GM18861 (cell line): ENCODE results near the gene TERT.
"Not testable (repeated sequence)": the region's sequence is repeated elsewhere in the genome, so short reads cannot be mapped to it uniquely, and the experiment has no call there.

Experiments used
- ATAC-seq: cut with Tn5 transposase; IDR thresholded peaks from one replicate; pipeline ENCODE4 v1.9.1; 2021; ENCODE audit not compliant: unreplicated experiment

Gene TERT

DNA sequence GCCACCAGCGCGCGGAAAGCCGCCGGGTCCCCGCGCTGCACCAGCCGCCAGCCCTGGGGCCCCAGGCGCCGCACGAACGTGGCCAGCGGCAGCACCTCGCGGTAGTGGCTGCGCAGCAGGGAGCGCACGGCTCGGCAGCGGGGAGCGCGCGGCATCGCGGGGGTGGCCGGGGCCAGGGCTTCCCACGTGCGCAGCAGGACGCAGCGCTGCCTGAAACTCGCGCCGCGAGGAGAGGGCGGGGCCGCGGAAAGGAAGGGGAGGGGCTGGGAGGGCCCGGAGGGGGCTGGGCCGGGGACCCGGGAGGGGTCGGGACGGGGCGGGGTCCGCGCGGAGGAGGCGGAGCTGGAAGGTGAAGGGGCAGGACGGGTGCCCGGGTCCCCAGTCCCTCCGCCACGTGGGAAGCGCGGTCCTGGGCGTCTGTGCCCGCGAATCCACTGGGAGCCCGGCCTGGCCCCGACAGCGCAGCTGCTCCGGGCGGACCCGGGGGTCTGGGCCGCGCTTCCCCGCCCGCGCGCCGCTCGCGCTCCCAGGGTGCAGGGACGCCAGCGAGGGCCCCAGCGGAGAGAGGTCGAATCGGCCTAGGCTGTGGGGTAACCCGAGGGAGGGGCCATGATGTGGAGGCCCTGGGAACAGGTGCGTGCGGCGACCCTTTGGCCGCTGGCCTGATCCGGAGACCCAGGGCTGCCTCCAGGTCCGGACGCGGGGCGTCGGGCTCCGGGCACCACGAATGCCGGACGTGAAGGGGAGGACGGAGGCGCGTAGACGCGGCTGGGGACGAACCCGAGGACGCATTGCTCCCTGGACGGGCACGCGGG is at the start of gene TERT:
TERT (minus strand) TSS at position 234 of the 815 bp plus-strand sequence; CDS start at position 155, 79 bp downstream.
- ATAC-seq = no peak

DNA sequence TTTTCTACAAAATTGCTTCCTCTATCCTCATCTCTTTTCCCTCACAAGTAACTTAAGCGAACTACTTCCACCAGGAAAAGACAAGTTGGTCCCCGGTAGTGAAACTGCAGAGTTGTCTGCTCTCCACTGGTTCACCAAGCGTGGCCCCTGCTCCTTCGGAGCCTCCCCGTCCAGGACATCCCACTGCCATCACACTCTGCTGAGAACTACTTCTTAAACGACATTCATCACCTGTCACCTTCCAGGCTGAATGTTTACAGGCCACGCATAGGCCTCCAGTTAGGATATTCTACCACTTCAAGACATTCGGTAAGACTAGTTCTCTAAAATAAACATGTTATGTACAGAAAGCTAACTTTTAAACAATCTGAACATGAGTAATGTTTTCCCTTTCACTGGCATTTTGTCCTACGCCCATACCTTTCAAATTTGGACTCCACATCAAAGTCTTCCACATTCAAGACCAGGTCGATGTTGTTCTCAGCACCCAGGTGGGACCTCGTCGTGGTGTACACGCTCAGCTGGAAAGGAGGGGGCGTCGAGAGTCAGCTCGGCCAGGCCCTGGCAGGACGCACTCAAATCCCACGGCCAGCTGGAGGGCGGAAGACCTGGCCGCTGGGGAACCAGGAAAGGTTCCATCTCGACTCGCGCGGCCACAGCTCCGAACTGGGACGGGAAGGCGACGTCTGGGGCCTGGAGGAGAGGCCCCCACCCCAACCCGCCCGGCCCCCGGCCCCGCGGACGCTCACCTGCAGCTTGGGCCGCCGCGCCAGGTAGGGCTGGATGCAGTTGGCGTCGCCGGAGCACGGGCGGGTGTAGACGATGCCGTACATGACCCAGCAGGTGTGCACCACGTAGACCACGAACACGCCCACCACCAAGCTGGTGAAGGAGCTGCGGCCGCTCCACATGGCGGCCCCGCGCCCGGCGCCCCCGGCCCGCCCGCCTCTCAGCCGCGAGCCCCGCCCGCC is 49.3 kb upstream of the TERT start:
- no peak for ATAC-seq

DNA sequence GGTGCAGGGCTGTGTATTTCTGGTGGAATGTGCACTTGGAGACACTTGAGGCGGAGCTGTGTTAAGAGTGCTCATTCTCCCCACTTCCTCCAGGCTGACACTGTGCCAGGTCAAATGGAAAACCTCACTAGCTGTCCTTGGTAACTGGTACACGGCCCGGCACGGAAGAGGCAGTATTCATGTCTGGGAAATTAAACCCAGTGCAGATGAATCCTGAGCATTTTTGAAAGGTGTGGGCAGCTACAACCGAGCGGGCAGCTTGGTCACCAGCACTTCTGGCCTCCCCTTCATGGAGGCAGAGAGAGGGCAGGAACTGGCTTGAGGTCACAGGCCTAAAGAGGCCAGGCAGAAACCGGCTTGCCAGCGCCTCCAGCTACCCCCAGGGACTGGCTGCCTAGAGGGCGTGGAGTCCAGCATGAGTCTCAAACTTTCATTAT is 48.5 kb upstream of the TERT start:
- ATAC-seq = no peak

DNA sequence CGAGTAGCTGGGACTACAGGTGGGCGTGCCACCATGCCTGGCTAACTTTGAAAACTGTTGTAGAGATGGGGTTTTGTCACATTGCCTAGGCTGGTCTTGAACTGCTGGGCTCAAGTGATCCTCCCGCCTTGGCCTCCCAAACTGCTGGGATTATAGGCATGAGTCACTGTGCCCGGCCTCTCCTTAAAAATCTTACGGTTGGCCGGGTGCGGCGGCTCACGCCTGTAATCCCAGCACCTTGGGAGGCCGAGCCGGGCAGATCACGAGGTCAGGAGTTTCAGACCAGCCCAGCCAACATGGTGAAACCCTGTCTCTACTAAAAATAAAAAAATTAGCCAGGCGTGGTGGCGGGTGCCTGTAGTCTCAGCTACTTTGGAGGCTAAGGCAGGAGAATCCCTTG is 47.8 kb upstream of the TERT start:
- ATAC-seq = not testable (repeated sequence)

DNA sequence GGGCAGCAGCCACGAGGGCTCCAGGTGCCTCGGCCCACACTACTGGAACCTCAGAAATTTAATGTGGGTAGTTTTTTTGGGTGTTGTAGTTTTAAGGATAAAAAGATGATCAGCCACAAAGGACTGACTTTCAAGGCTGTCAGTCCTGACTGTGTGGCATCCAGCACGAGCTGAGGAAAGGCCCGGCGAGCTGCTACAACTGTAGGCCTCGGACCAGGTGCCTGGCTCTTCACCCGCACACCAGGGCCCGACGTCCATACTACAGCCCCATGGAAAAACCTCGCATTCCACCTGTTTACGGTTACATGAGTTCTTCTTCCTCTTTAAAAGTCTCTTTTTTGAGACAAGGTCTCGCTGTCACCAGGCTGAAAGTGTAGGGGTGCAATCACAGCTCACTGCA is 47.4 kb upstream of the TERT start:
- no peak for ATAC-seq

DNA sequence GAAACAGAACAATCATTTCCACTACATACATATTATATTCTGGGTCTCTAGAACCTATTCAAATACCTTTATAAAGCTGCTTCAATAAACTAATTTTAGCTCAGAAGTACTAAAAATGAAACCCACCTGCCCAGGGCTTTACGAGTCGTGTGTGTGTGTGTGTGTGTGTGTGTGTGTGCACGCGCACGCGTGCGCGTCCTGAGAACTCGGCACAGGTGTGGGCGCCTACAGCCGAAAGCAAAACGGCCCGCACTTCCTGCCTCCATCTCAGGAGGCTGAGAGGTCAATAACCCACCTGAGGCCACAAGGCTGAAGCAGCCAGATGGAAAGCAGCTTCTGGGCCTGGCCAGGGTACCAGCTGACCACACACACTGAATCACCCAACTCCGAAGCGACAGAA is 47.0 kb upstream of the TERT start:
- no peak for ATAC-seq

DNA sequence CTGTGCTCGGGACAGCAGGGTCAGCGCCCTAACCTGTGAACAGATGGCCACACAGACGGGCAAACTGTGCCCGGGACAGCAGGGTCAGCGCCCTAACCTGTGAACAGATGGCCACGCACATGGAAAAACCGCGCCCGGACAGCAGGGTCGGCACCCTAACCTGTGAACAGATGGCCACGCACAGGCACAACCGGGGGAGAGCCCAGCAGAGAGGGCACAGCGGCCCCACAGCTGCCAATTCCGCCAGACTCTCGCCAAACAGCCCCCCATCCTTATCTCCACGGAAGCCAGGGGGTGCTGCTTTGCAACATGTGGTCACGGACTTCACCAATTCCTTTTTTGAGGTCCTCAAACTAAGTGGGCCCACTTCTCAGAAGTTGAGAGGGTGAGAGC is 44.9 kb upstream of the TERT start:
- not testable (repeated sequence) for ATAC-seq

DNA sequence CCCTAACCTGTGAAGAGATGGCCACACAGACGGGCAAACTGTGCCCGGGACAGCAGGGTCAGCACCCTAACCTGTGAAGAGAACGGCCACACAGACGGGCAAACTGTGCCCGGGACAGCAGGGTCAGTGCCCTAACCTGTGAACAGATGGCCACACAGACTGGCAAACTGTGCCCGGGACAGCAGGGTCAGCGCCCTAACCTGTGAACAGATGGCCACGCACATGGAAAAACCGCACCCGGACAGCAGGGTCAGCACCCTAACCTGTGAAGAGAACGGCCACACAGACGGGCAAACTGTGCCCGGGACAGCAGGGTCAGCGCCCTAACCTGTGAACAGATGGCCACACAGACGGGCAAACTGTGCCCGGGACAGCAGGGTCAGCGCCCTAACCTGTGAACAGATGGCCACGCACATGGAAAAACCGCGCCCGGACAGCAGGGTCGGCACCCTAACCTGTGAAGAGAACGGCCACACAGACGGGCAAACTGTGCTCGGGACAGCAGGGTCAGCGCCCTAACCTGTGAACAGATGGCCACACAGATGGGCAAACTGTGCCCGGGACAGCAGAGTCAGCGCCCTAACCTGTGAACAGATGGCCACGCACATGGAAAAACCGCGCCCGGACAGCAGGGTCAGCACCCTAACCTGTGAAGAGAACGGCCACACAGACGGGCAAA is 44.4 kb upstream of the TERT start:
- not testable (repeated sequence) for ATAC-seq

DNA sequence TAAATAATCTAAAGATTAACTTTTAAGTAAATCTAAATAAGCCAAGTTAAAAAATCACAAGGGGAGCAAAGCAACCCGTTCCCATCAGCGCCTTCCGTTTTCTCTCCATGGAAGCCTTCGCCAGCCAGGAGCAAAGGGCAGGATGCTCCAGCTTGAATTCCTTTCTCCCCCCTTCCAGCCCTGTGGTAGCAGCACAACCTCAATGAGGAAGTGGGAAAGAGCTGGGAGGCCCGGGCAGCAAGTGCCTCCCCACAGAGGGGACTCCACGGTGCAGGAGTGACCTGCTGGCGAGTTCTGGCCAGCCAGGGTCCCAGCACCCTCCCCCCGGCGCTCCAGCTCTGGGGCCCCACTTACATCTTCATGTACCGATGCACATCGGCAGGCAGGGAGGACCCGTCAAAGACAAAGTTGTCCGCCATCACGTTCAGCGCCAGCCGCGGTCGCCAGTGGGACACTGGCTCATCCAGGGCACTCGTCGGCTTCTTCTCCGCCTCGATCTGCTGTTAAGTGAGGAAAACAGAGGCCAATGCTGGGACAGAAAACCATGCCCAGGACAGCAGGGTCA is 43.7 kb upstream of the TERT start:
- no peak for ATAC-seq

DNA sequence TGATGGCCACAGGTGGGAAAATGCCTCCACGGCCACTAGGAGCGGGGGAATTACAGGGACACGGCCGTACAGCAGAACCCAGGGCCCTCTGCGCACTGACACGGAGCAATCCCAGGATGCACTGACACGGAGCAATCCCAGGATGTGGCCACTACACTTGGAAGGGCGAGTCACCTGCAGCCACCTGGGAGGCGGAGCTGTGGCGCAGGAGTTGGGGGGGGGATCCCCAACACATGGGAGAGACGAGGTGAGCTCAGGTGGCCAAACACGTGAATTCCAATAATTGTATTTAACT is 43.3 kb upstream of the TERT start:
- ATAC-seq = no peak

DNA sequence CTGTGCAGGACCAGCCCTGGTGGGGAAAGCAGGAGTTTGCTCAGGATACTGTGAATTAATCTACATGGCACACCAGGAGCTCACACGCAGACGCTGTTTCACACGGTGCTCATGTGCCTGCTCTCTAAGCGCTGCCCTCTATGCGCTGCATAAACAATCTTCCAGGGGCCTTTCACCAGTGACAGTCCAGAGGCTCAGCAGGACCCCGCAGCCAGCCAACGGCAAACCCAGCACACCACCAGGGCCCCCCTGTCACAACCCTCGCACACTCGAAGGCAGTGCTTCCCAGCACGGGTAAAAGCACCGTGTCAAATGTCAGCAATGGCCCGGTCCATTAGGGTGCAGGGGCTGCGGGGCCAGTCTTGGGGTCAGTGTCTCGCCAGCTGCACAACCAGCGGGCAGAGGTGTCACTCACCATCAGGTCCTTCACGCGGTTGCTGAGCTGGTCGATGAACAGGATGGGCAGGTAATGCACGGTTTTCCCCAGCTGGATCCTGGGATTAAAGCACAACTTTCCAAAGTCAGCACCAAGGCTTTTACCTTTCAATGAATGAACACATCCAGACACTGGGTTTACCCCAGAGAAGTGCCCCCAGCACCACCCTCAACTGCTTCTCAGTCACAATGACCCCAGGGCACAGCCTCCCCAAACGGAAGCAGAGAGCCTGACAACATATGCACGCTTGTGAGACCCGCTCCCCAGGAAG is 42.8 kb upstream of the TERT start:
- ATAC-seq = no peak

DNA sequence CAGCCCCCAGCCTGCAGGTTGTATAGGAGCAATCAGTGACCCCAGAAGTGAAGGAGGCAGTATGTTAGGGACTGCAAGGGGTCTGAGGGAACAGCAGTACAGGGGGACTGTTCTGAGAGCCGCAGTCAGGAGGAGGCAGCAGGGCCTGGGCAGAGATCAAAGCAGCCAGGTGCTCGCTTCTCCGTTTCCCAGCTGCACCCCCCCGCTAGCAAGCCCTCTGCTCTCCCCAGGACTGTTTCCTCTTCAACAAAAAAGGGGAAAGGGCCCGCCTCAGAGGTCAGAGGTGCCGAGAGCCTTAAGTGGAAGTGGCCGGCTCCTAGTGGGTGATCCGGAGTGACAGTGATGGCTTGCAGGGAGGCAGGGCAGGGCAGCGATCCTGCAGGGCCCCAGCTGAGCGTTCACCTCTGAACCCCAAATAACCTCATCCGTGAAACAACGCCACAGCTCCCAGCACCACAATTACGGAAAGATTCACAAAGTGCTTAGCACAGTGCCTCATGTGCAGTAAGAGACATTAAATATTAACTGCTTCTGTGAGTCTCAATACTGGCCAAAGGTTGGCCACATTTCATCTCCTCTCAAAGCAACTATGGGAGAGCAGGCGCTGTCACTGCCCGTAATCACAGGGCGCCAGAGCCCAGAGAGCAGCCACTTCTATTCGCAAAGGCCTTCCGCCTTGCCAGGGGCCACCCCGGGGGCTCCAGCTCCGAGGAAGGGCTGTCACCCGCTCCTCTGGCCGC is 42.1 kb upstream of the TERT start:
- ATAC-seq = no peak

DNA sequence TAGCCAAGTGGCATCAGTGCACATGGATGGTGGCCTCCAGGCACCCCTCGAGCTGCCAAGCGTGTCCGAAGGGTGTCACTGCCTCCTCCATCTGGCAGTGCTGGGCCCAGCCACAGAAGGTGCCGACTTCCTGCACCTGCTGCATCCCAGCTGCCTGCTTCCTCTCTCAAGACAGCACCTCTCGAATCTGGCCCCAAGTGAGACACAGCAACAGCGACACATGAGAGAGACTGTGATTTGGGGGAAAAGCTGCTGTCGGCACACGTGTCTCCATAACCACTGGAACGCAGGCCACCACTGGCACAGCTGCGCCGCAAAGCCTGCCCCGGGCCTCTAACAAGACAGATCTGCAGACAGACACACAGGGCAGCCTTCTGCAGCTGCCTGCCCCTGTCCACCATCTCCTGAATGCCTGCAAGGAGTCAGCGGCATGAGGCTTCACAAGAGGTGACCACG is 41.3 kb upstream of the TERT start:
- ATAC-seq = no peak

DNA sequence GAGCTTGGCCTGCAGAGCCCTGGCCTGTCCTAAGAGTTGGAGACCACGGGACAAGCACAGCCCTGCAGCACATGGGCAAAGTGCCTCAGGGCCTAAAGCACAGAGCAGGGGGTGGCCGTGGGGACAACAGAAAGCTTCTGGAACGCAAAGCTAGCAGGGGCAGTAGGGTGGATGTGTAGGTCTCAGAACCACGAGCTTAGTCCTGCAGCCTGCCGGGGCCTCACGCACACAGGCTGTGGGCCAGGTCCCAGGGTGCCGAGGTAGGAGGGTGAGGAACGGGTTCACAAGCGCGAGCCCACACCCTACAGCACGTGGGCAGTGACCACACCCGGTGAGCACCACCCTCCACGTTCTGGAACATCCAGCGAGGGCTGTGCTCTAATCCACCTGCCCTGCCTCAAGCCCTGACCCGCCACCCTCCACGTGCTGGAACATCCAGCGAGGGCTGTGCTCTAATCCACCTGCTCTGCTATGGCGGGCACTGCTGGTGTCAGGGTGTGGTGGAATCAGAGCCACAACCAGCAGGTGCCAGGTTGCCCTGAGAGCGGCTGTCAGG is 40.8 kb upstream of the TERT start:
- ATAC-seq = no peak

DNA sequence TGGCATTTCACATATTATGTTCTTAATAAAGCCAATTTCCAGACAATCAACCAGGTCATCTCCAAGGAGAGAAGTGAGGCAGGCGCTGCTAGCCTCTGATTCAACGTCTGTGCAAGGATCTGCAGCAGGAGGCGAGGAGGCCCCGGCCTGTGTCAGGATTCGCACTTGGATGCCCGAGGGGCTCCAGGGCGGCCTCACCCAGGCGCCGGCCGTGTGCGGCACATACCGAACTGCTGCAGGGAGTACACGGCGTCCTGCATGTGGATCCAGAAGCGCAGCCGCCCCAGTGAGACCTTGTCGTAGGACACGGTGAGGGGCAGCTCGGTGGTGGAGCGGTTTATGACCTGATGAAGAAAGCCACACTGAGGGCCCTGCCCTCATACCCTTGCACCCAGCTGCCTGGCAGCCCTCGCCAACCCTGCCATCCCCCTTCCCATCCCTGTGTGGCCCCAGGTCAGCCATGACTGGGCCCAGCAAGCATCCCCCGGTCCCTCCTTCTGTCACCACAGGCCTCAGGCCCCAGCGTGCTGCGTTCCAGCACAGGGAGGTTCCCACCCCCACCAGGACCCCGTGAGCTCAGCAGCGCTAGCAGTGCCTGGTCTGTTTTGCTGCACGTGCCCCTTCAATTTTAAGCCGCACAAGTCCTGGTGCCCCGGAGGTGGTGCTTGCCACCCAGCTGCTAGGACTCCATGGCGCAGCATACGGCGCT is 40.1 kb upstream of the TERT start:
- no peak for ATAC-seq

DNA sequence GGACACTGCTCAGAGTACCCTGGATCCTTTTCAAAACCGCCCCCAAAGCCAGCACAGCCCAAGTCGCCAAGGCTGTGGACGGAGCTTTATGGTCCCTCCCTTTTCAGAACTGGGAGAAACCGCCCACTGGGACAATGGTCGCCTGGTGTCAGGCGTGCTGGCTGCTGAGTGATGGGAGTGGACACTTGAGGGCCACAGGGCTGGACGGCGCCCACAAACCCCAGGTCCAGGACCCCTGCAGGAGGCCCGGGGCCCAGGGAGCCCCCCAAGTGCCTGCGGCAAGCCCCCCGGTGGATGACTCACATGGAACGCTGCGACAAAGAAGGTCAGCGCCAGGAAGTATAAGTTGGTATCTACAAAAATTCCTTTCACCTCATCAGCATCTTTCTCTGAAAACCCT is 39.1 kb upstream of the TERT start:
- ATAC-seq = no peak

DNA sequence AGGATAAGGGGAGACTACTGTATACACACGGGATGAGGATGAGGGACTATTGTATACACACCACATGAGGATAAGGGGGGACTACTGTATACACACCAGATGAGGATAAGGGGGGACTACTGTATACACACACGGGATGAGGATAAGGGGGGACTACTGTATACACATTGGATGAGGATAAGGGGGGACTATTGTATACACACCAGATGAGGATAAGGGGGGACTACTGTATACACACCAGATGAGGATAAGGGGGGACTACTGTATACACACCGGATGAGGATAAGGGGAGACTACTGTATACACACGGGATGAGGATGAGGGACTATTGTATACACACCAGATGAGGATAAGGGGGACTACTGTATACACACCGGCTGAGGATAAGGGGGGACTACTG is 38.4 kb upstream of the TERT start:
- not testable (repeated sequence) for ATAC-seq

DNA sequence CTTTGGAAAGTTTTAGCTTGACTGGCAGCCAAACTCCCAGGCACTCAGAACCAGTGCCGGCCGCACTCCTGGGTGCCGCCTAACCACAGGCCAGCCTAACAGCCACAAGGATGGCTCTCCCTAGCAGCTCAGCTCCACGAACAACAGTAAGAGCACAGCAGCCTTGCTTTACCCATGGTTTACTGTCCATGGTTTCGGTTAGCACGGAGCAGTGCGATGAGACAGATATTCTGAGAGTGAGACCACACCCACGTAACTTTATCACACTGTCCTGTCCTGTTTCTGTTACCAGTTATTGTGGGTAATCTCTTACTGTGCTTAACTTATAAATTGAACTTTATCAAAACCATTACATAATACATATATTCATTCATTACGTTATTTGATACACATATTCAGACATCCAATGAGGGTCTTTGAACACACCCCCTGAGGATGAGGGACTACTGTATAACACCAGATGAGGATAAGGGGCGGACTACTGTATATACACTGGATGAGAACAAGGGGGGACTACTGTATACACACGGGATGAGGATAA is 37.7 kb upstream of the TERT start:
- no peak for ATAC-seq
